Small intestine (tissue), 7 donors: ENCODE data around the gene LPP. TPM values are rescaled to one million over a fixed set of nuclear protein-coding genes. Genes with fewer than 3 reads are reported as not detected.

Source experiments
- DNase-seq, 2 donors: peaks; one replicate each; pipeline versions ENCODE4 v3.0.0 to v3.0.0-alpha.2; 2013
- FAIRE-seq: peaks from 2 replicates; lab custom pipeline; 2012; peaks lifted over from hg19 to GRCh38; lab: Jason Lieb, UNC
- H3K27ac ChIP-seq, 3 donors: one replicate each; pipeline ENCODE4 v1.5.1; 2013; ENCODE audit warnings: low read length in 2 of 3, mild to moderate bottlenecking in 2 of 3, control low read depth in 1 of 3, inconsistent platforms in 1 of 3, low read depth in 1 of 3, moderate library complexity in 1 of 3
- H3K27me3 ChIP-seq, 3 donors: one replicate each; pipeline ENCODE4 v1.6.1; 2013; ENCODE audit warnings: low read length in 3 of 3, inconsistent platforms in 1 of 3; ENCODE audit not compliant: control insufficient read depth in 3 of 3, insufficient read depth in 3 of 3
- H3K36me3 ChIP-seq, 3 donors: one replicate each; pipeline ENCODE4 v1.6.1; 2013; ENCODE audit warnings: low read length in 3 of 3, inconsistent platforms in 1 of 3, low read depth in 1 of 3, mild to moderate bottlenecking in 1 of 3, moderate library complexity in 1 of 3; ENCODE audit not compliant: control insufficient read depth in 3 of 3, insufficient read depth in 2 of 3
- H3K4me1 ChIP-seq, 3 donors: one replicate each; pipeline ENCODE4 v1.6.1; 2013; ENCODE audit warnings: low read length in 2 of 3, inconsistent platforms in 1 of 3, low read depth in 1 of 3, mild to moderate bottlenecking in 1 of 3, moderate library complexity in 1 of 3; ENCODE audit not compliant: control insufficient read depth in 3 of 3, insufficient read depth in 2 of 3
- H3K4me3 ChIP-seq, 3 donors: one replicate each; pipeline ENCODE4 v1.5.1; 2013; ENCODE audit warnings: low read length in 3 of 3, control low read depth in 1 of 3, inconsistent platforms in 1 of 3, low read depth in 1 of 3, mild to moderate bottlenecking in 1 of 3, moderate library complexity in 1 of 3
- H3K9me3 ChIP-seq, 2 donors: one replicate each; pipeline ENCODE4 v1.6.1; 2013; ENCODE audit warnings: low read depth in 1 of 2, low read length in 1 of 2; ENCODE audit not compliant: control insufficient read depth in 2 of 2, insufficient read depth in 1 of 2
- WGBS, 3 donors: extraction: QIAGEN DNeasy Blood & Tissue Kit; methylation state at CpG; one replicate each; pipeline ENCODE4 v1.1.7; 2013; 5-methylcytosine and 5-hydroxymethylcytosine counted together
- polyA plus RNA-seq, 4 donors: library from polyadenylated mRNA; stranded (reverse) in 3 of 4; unstranded in 1 of 4; fragments of 200-250 nt in 3 of 4; fragments of 120-200 nt in 1 of 4; gene quantifications; one replicate each; pipeline versions ENCODE4 v1.2.1 to v1.2.3, GENCODE V29; 2013
- donor health status: healthy with polysubstance abuse.
- donor health status: control.
- donor health status: control.
- donor health status: Bipolar disorder and iron deficiency.
- donor health status: healthy.

LPP gene
- polyA plus RNA-seq, 4 donors: 5.4 to 35.8 (median 12.4) TPM

GRCh38 chr3:188861842-188862744 lies 708.1 kb downstream of the LPP start:
- no peaks in the 10 kb centered on the region for H3K4me1 ChIP-seq
- DNase-seq (peak; percentile 9 to 11), FAIRE-seq (no peak)
- H3K9me3 ChIP-seq: no peaks in the 10 kb centered on the region
- no peak overlapping the region for H3K4me3 ChIP-seq
- H3K27me3 ChIP-seq: no peaks in the 10 kb centered on the region
- no peak overlapping the region for H3K27ac ChIP-seq
- WGBS, 3 donors: 83 to 94% (median 88%) methylated on average over 5 of the region's 5 CpGs
- H3K36me3 ChIP-seq: peaks cover 0 to 5% (median 0%) of the 10 kb centered on the region in 3 donors

DNA sequence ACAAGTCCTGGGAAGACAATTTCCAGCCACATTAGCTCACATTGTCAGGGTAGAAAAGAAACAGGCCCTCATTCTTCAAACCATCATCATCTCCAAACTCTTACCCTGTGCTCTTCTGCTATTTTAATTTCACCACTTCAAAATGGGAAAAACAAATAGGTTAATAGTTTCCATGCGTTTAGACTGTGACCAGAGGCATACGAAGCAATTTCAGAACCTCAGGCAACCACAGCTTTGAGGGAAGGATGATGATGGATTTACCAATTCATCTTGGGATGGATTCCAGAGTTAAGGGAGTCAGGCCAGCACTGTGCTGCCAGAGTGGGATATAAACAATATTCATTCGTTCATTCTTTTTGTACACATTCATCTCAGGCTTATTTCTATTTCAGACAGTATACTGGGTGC lies 710.0 kb downstream of the LPP start:
- H3K36me3 ChIP-seq: peaks cover 0 to 8% (median 2%) of the 10 kb centered on the region in 3 donors
- no peaks in the 10 kb centered on the region for H3K4me1 ChIP-seq
- no peak for DNase-seq
- no peaks in the 10 kb centered on the region for H3K27me3 ChIP-seq
- no peak for FAIRE-seq
- H3K4me3 ChIP-seq: no peak overlapping the region
- no peak overlapping the region for H3K27ac ChIP-seq
- 37 to 85% (median 72%) methylated on average over 3 of the region's 3 CpGs for WGBS, 3 donors
- no peaks in the 10 kb centered on the region for H3K9me3 ChIP-seq

GRCh38 chr3:188867691-188868265 lies 713.8 kb downstream of the LPP start:
- Histone ChIP-seq H3K27me3 (no peaks in the 10 kb centered on the region), H3K9me3 (no peaks in the 10 kb centered on the region), H3K4me3 (no peak overlapping the region), H3K4me1 (peaks cover 0 to 3% (median 0%) of the 10 kb centered on the region in 3 donors), H3K36me3 (peaks cover 2 to 14% (median 4%) of the 10 kb centered on the region in 3 donors), H3K27ac (no peak overlapping the region)
- DNase-seq (no peak), FAIRE-seq (no peak)
- WGBS, 3 donors: 86 to 94% (median 87%) methylated on average over 4 of the region's 4 CpGs

DNA sequence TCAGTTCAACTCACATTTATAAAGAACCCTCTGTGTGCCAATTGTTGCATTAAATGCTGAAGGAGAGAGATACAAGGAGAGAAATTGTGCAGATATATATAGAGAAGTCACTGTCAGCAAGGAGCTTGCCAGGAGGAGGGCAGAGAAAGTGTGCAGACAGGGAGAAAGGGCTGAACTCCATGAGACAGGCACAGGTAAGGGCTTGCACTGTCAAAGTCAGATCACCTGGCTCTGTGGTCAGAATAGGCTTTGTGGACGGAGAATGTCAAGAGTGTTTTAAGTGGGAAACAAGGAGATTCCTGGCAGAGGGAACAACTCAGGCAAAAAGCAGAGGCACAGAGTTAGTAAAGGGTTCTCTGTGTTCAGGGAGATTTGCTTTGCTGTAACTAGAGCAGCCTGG lies 714.8 kb downstream of the LPP start:
- WGBS, 3 donors: 82 to 100% (median 100%) methylated on average over 1 of the region's 1 CpG
- FAIRE-seq (no peak), DNase-seq (no peak)
- Histone ChIP-seq H3K27me3 (no peaks in the 10 kb centered on the region), H3K9me3 (no peaks in the 10 kb centered on the region), H3K27ac (no peak overlapping the region), H3K4me1 (peaks cover 0 to 3% (median 0%) of the 10 kb centered on the region in 3 donors), H3K4me3 (no peak overlapping the region), H3K36me3 (peaks cover 2 to 16% (median 4%) of the 10 kb centered on the region in 3 donors)

- Histone ChIP-seq H3K36me3 (peaks cover 2 to 19% (median 6%) of the 10 kb centered on the region in 3 donors), H3K27me3 (no peaks in the 10 kb centered on the region), H3K4me1 (peaks cover 0 to 3% (median 0%) of the 10 kb centered on the region in 3 donors), H3K4me3 (no peak overlapping the region), H3K9me3 (no peaks in the 10 kb centered on the region), H3K27ac (no peak overlapping the region)
- WGBS, 3 donors: 82 to 92% (median 87%) methylated on average over 3 of the region's 3 CpGs
- FAIRE-seq: no peak
- DNase-seq: no peak
These were observed 715.7 kb downstream of the LPP start for GRCh38 chr3:188869628-188870027.

- H3K9me3 ChIP-seq: no peaks in the 10 kb centered on the region
- DNase-seq: peak in 1 of 2 donors; percentile 10
- H3K4me1 ChIP-seq: peaks cover 0 to 3% (median 0%) of the 10 kb centered on the region in 3 donors
- no peak overlapping the region for H3K27ac ChIP-seq
- FAIRE-seq: no peak
- 68 to 74% (median 69%) methylated on average over 8 of the region's 8 CpGs for WGBS, 3 donors
- H3K27me3 ChIP-seq: no peaks in the 10 kb centered on the region
- peaks cover 2 to 19% (median 6%) of the 10 kb centered on the region in 3 donors for H3K36me3 ChIP-seq
- H3K4me3 ChIP-seq: no peak overlapping the region
These were observed 716.5 kb downstream of the LPP start for GRCh38 chr3:188870431-188870830.

DNA sequence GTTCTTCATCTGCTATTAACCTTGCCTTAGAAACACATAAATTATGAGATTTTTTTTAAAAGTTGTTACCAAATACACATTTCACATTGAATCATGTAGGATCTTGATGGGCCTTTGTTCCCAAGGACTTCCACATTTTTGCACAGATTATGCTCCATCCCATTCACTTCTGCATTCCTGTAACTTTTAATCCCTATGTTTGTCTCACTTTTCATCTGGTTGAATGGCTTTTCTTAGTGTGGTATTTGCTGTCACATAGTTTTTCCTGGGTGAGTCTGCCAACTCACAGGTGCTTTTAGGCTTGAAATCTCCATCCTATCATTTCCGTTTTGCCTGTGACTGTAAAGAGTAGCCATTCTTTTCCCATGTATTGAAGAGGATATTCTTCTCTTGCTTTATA lies 720.6 kb downstream of the LPP start:
- Histone ChIP-seq H3K36me3 (peaks cover 0 to 13% (median 6%) of the 10 kb centered on the region in 3 donors), H3K27me3 (no peaks in the 10 kb centered on the region), H3K9me3 (no peaks in the 10 kb centered on the region), H3K4me3 (no peak overlapping the region), H3K27ac (no peak overlapping the region), H3K4me1 (peaks cover 0 to 2% (median 0%) of the 10 kb centered on the region in 3 donors)
- FAIRE-seq (no peak), DNase-seq (no peak)
- 94 to 97% (median 95%) methylated on average over 1 of the region's 1 CpG for WGBS, 3 donors

DNA sequence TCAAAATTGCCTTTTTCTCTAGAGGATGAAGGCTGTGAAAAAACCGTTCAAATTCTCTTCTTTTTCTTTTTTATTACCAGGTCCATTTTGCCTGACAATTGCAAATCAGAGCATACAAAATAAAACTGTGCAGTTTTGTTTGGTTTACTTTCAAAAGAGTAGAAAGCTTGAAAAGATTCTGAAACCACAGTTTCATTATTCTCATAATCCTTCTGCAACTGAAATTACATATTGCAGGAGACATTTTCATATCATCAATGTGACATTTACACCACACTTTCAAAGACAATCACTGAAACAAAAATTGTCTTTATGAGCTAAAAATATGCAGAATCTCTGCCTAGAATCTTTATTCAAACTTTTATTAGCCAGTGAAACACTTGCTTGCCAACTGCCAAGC lies 721.5 kb downstream of the LPP start:
- no peaks in the 10 kb centered on the region for H3K27me3 ChIP-seq
- FAIRE-seq (no peak), DNase-seq (no peak)
- 74 to 91% (median 86%) methylated on average over 1 of the region's 1 CpG for whole genome bisulfite sequencing, 3 donors
- no peaks in the 10 kb centered on the region for H3K9me3 ChIP-seq
- H3K4me1 ChIP-seq: no peaks in the 10 kb centered on the region
- peaks cover 0 to 13% (median 6%) of the 10 kb centered on the region in 3 donors for H3K36me3 ChIP-seq
- H3K27ac ChIP-seq: no peak overlapping the region
- H3K4me3 ChIP-seq: no peak overlapping the region
